Mammary epithelial cell (primary cell): Measurements from ENCODE around the gene PTPRU.

Experiments used
- CTCF ChIP-seq, 2 donors: IDR thresholded peaks in 1 of 2; conservative IDR thresholded peaks in 1 of 2; 2 replicates each; pipeline ENCODE4 v1.5.1; 2011 to 2012; ENCODE audit warnings: inconsistent platforms in 2 of 2, low read length in 2 of 2, mild to moderate bottlenecking in 2 of 2, control low read depth in 1 of 2, low read depth in 1 of 2; ENCODE audit not compliant: insufficient read depth in 1 of 2; ENCODE audit errors: extremely low read depth in 1 of 2
- EZH2 ChIP-seq: IDR thresholded peaks from 2 replicates; pipeline ENCODE4 v1.6.1; 2012; ENCODE audit warnings: low read length, inconsistent platforms, borderline replicate concordance

GRCh38 chr1:29285771-29286170 is 49.4 kb downstream of the PTPRU start:
- no peak for TF ChIP-seq CTCF (conservative IDR thresholded peaks at IDR 0.05 in 1 of 2, IDR thresholded peaks at IDR 0.05 in 1 of 2; ENCODE audit: extremely low read depth in 1 of 2, insufficient read depth in 1 of 2, low read depth in 1 of 2, low read length in 2 of 2)
- TF ChIP-seq EZH2: no peak
